ENCODE data around the gene PDZRN3. TPM values are rescaled to one million over a fixed set of nuclear protein-coding genes. Genes with fewer than 3 reads are reported as not detected.

The PDZRN3 gene
- total RNA-seq, 1 experiment from 2014 or later = not detected

DNA sequence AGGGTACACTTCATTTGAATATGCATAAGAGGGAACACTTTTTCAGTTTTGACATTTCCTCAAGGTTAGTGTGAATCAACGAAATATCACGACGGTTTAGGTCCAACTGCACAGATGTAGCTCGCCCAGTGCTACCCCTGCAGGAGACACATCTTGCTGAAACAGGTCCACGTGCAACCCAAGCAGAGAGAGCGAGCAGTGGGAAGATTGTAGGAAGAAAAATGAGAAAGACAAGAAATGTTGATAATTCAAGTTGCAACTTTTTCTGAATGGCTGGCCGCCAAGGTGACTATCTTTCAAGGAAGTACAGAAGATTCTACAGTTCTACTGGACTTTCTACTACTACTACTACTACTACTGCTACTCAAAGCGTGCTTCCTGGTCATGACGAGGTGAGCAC lies 231.7 kb downstream of the PDZRN3 start:
- no peaks in the 10 kb centered on the region for H3K4me1 Mint-ChIP-seq (ENCODE audit: low read depth, unreplicated experiment)
- H3K9me3 Mint-ChIP-seq (ENCODE audit: low read depth, unreplicated experiment) = peaks cover 2% of the 10 kb centered on the region
- no peak for DNase-seq
- no peaks in the 10 kb centered on the region for H3K27me3 Mint-ChIP-seq (ENCODE audit: unreplicated experiment)
- H3K27ac Mint-ChIP-seq (ENCODE audit: unreplicated experiment) = no peak overlapping the region
- intact Hi-C loops (cut with micrococcal nuclease; ENCODE audit: unreplicated experiment) = no loop called here
- CTCF ChIA-PET = no interaction called here
- no peak overlapping the region for H3K4me3 Mint-ChIP-seq (ENCODE audit: low read depth, unreplicated experiment)
- no TSS peak for BruUV-seq (replicated peaks)
- no peaks in the 10 kb centered on the region for H3K36me3 Mint-ChIP-seq (ENCODE audit: insufficient read depth, unreplicated experiment)
- no peak for TF ChIP-seq CTCF (IDR thresholded peaks at IDR 0.05; ENCODE audit: unreplicated experiment)

- no peak for DNase-seq
- intact Hi-C loops (cut with micrococcal nuclease; ENCODE audit: unreplicated experiment) = no loop called here
- H3K27me3 Mint-ChIP-seq (ENCODE audit: unreplicated experiment) = no peaks in the 10 kb centered on the region
- no peaks in the 10 kb centered on the region for H3K36me3 Mint-ChIP-seq (ENCODE audit: insufficient read depth, unreplicated experiment)
- CTCF ChIA-PET = no interaction called here
- H3K27ac Mint-ChIP-seq (ENCODE audit: unreplicated experiment) = no peak overlapping the region
- no peaks in the 10 kb centered on the region for H3K4me1 Mint-ChIP-seq (ENCODE audit: low read depth, unreplicated experiment)
- no peak overlapping the region for H3K4me3 Mint-ChIP-seq (ENCODE audit: low read depth, unreplicated experiment)
- no TSS peak for BruUV-seq (replicated peaks)
- no peak for TF ChIP-seq CTCF (IDR thresholded peaks at IDR 0.05; ENCODE audit: unreplicated experiment)
- peaks cover 2% of the 10 kb centered on the region for H3K9me3 Mint-ChIP-seq (ENCODE audit: low read depth, unreplicated experiment)
Observed at GRCh38 chr3:73391984-73392383, 232.8 kb downstream of the PDZRN3 start.

DNA sequence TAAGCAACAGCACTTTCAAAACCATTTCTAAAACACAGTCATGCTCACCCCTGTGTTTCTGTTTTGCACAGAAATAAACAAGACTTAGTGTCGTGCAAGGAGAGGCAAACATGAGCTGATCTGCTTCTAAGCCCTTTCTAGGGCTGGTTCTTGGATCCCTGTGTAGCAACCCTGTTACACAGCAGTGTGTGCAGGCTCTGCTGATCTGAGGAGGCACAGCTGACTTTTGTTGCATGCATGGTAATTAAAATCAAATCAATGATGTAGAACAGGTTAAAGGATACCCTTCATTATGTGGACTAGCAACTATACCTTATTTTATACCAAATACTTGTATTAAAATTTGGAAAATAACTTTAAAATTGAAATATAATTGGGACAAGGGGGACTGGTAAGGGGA lies 234.8 kb downstream of the PDZRN3 start:
- H3K9me3 Mint-ChIP-seq (ENCODE audit: low read depth, unreplicated experiment) = peaks cover 2% of the 10 kb centered on the region
- no peaks in the 10 kb centered on the region for H3K36me3 Mint-ChIP-seq (ENCODE audit: insufficient read depth, unreplicated experiment)
- CTCF ChIA-PET = no interaction called here
- no peak overlapping the region for H3K27ac Mint-ChIP-seq (ENCODE audit: unreplicated experiment)
- TF ChIP-seq CTCF (IDR thresholded peaks at IDR 0.05; ENCODE audit: unreplicated experiment) = no peak
- H3K27me3 Mint-ChIP-seq (ENCODE audit: unreplicated experiment) = no peaks in the 10 kb centered on the region
- H3K4me1 Mint-ChIP-seq (ENCODE audit: low read depth, unreplicated experiment) = no peaks in the 10 kb centered on the region
- no peak for DNase-seq
- H3K4me3 Mint-ChIP-seq (ENCODE audit: low read depth, unreplicated experiment) = no peak overlapping the region
- intact Hi-C loops (cut with micrococcal nuclease; ENCODE audit: unreplicated experiment) = no loop called here
- no TSS peak for BruUV-seq (replicated peaks)

DNA sequence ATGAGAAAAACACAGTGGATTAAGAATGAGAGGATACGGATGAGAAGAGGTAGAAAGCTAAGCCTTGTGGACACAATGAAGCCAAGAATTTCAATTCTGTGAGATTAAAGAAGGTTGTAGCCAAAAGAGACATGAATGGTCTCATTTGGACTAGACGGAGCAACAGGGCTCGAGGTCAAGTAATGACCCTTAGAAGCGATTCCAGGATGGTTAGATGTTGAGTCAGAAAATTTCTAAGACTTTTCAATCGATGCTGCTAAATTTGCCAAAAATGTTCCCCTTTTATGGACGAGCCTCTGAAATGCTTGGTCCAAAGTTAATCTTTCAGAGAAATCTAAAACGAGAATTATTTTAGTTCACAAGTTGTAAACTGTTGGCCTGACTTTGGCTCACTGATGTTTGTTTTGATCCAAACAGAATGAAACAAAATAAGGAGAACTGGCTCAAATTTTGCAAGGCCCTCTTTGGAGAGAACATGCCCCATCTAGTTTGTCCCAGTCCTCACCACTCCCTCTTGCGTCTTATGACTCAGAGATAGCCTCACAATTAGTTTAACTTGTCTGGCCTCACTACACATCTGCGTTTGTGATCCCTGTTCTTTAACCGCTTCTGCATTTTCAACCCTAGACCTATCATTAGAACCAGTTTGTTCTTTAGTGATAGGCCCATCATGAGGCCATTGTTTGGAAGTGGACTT lies 235.5 kb downstream of the PDZRN3 start:
- no peak overlapping the region for H3K4me3 Mint-ChIP-seq (ENCODE audit: low read depth, unreplicated experiment)
- no peak for DNase-seq
- no peaks in the 10 kb centered on the region for H3K27me3 Mint-ChIP-seq (ENCODE audit: unreplicated experiment)
- CTCF ChIA-PET = no interaction called here
- no peak overlapping the region for H3K27ac Mint-ChIP-seq (ENCODE audit: unreplicated experiment)
- intact Hi-C loops (cut with micrococcal nuclease; ENCODE audit: unreplicated experiment) = no loop called here
- no peaks in the 10 kb centered on the region for H3K4me1 Mint-ChIP-seq (ENCODE audit: low read depth, unreplicated experiment)
- TF ChIP-seq CTCF (IDR thresholded peaks at IDR 0.05; ENCODE audit: unreplicated experiment) = no peak
- H3K9me3 Mint-ChIP-seq (ENCODE audit: low read depth, unreplicated experiment) = peaks cover 2% of the 10 kb centered on the region
- no TSS peak for BruUV-seq (replicated peaks)
- no peaks in the 10 kb centered on the region for H3K36me3 Mint-ChIP-seq (ENCODE audit: insufficient read depth, unreplicated experiment)
